Kidney epithelial cell (primary cell): Measurements from ENCODE around the gene MOB1A. TPM values are rescaled to one million over a fixed set of nuclear protein-coding genes. Genes with fewer than 3 reads are reported as not detected.

Source experiments
- DNase-seq: peaks from one replicate; pipeline ENCODE4 v3.0.0-alpha.2; 2010; ENCODE audit warnings: low read depth
- H3K27me3 ChIP-seq: 2 replicates; pipeline ENCODE4 v1.6.0; 2011; ENCODE audit warnings: low read length; ENCODE audit not compliant: control insufficient read depth, insufficient read depth
- H3K36me3 ChIP-seq: 2 replicates; pipeline ENCODE4 v1.5.1; 2011; ENCODE audit warnings: low read length; ENCODE audit not compliant: control insufficient read depth, insufficient read depth
- H3K4me3 ChIP-seq: 2 replicates; pipeline ENCODE4 v1.5.1; 2011; ENCODE audit warnings: low read depth, mild to moderate bottlenecking, control low read depth, low read length
- CTCF ChIP-seq: IDR thresholded peaks from 2 replicates; pipeline ENCODE4 v1.5.1; 2011; ENCODE audit warnings: mild to moderate bottlenecking, moderate library complexity, low read length, control low read depth, inconsistent platforms; ENCODE audit not compliant: insufficient read depth, poor library complexity, severe bottlenecking
- total RNA-seq: library from RNA; depleted of rRNA; stranded (reverse); fragments of >200 nt; gene quantifications from 2 replicates; pipeline ENCODE4 v1.2.3, GENCODE V29; 2015

Gene MOB1A
- total RNA-seq, 1 donor from 2014 or later, result 120 TPM

GRCh38 chr2:74149247-74149525 is 29.5 kb downstream of the MOB1A start:
- no peak for DNase-seq
- Histone ChIP-seq H3K4me3 (no peak overlapping the region), H3K27me3 (no peaks in the 10 kb centered on the region), H3K36me3 (peaks cover 1% of the 10 kb centered on the region)
- TF ChIP-seq CTCF, result no peak

- Histone ChIP-seq H3K36me3 (peaks cover 1% of the 10 kb centered on the region), H3K27me3 (no peaks in the 10 kb centered on the region), H3K4me3 (peak overlapping the region; percentile 74)
- TF ChIP-seq CTCF, result no peak
- DNase-seq, result no peak
These were observed 30.0 kb downstream of the MOB1A start for GRCh38 chr2:74148457-74149246.

GRCh38 chr2:74147727-74148456 is 30.8 kb downstream of the MOB1A start, which contains the start of gene BOLA3:
TSS of gene BOLA3 (minus strand) at chr2:74147912. CDS start at chr2:74147874, 38 bp downstream.
- peak within 1 kb of the TSS; percentile 74 for H3K4me3 ChIP-seq
- no peaks in the 10 kb centered on the region for H3K27me3 ChIP-seq
- H3K36me3 ChIP-seq, result peaks cover 1% of the 10 kb centered on the region
- peak; percentile 26 for DNase-seq
- peak; percentile 16 for TF ChIP-seq CTCF

- no peak for TF ChIP-seq CTCF
- Histone ChIP-seq H3K4me3 (peak overlapping the region; percentile 74), H3K27me3 (no peaks in the 10 kb centered on the region), H3K36me3 (peaks cover 1% of the 10 kb centered on the region)
- no peak for DNase-seq
These were observed 31.6 kb downstream of the MOB1A start for GRCh38 chr2:74146929-74147726.

GRCh38 chr2:74142340-74142739 is 36.3 kb downstream of the MOB1A start:
- H3K4me3 ChIP-seq, result no peak overlapping the region
- no peak for TF ChIP-seq CTCF
- no peak for DNase-seq
- peaks cover 1% of the 10 kb centered on the region for H3K36me3 ChIP-seq
- H3K27me3 ChIP-seq, result no peaks in the 10 kb centered on the region
